ENCODE data around the gene UBE2C.

The UBE2C gene

GRCh38 chr20:45817376-45818194 is 5.1 kb downstream of the UBE2C start:
- Histone ChIP-seq H3K4me3 (replicated peaks; ENCODE audit: low read depth, low read length) (no peak overlapping the region), H3K36me3 (ENCODE audit: control insufficient read depth, insufficient read depth, low read length) (peaks cover 10% of the 10 kb centered on the region), H3K27me3 (replicated peaks; ENCODE audit: control insufficient read depth, insufficient read depth, low read length) (no peaks in the 10 kb centered on the region)
- no peak for TF ChIP-seq CTCF (IDR thresholded peaks at IDR 0.05; ENCODE audit: insufficient read depth, low read length, poor library complexity, severe bottlenecking)
- DNase-seq (ENCODE audit: extremely low read depth, insufficient read length), result no peak

GRCh38 chr20:45818239-45818638 is 5.8 kb downstream of the UBE2C start:
- Histone ChIP-seq H3K4me3 (replicated peaks; ENCODE audit: low read depth, low read length) (no peak overlapping the region), H3K36me3 (ENCODE audit: control insufficient read depth, insufficient read depth, low read length) (peaks cover 10% of the 10 kb centered on the region), H3K27me3 (replicated peaks; ENCODE audit: control insufficient read depth, insufficient read depth, low read length) (no peaks in the 10 kb centered on the region)
- no peak for TF ChIP-seq CTCF (IDR thresholded peaks at IDR 0.05; ENCODE audit: insufficient read depth, low read length, poor library complexity, severe bottlenecking)
- DNase-seq (ENCODE audit: extremely low read depth, insufficient read length), result no peak

- Histone ChIP-seq H3K27me3 (replicated peaks; ENCODE audit: control insufficient read depth, insufficient read depth, low read length) (no peaks in the 10 kb centered on the region), H3K36me3 (ENCODE audit: control insufficient read depth, insufficient read depth, low read length) (peaks cover 10% of the 10 kb centered on the region), H3K4me3 (replicated peaks; ENCODE audit: low read depth, low read length) (no peak overlapping the region)
- TF ChIP-seq CTCF (IDR thresholded peaks at IDR 0.05; ENCODE audit: insufficient read depth, low read length, poor library complexity, severe bottlenecking), result no peak
- DNase-seq (ENCODE audit: extremely low read depth, insufficient read length), result no peak
These were observed 7.0 kb downstream of the UBE2C start for GRCh38 chr20:45819466-45819865.

- Histone ChIP-seq H3K4me3 (replicated peaks; ENCODE audit: low read depth, low read length) (no peak overlapping the region), H3K36me3 (ENCODE audit: control insufficient read depth, insufficient read depth, low read length) (peaks cover 4% of the 10 kb centered on the region), H3K27me3 (replicated peaks; ENCODE audit: control insufficient read depth, insufficient read depth, low read length) (no peaks in the 10 kb centered on the region)
- no peak for TF ChIP-seq CTCF (IDR thresholded peaks at IDR 0.05; ENCODE audit: insufficient read depth, low read length, poor library complexity, severe bottlenecking)
- no peak for DNase-seq (ENCODE audit: extremely low read depth, insufficient read length)
These were observed 9.5 kb downstream of the UBE2C start for GRCh38 chr20:45821947-45822346.

- no peak for DNase-seq (ENCODE audit: extremely low read depth, insufficient read length)
- Histone ChIP-seq H3K36me3 (ENCODE audit: control insufficient read depth, insufficient read depth, low read length) (no peaks in the 10 kb centered on the region; the same call in 1 of the 2 replicates), H3K27me3 (replicated peaks; ENCODE audit: control insufficient read depth, insufficient read depth, low read length) (no peaks in the 10 kb centered on the region), H3K4me3 (replicated peaks; ENCODE audit: low read depth, low read length) (no peak overlapping the region)
- TF ChIP-seq CTCF (IDR thresholded peaks at IDR 0.05; ENCODE audit: insufficient read depth, low read length, poor library complexity, severe bottlenecking), result no peak
These were observed 10.4 kb downstream of the UBE2C start for GRCh38 chr20:45822857-45823256.
